Body of pancreas (tissue), 4 donors: ENCODE data around the gene CTBP1. TPM values are rescaled to one million over a fixed set of nuclear protein-coding genes. Genes with fewer than 3 reads are reported as not detected.

Experiments
- ATAC-seq: fragments of 150-250 bp; one replicate; pipeline ENCODE4 v1.9.1; 2016
- DNase-seq, 4 donors: peaks; one replicate each; pipeline ENCODE4 v3.0.0-alpha.2; 2019
- H3K27ac ChIP-seq, 4 donors: fragments of 200-600 bp; sonication (generic); 1 replicate in 3 of 4; 2 replicates in 1 of 4; pipeline versions ENCODE4 v1.5.1 to v1.6.1; 2016 to 2019; ENCODE audit warnings: mild to moderate bottlenecking in 1 of 4, mixed read lengths in 1 of 4, moderate library complexity in 1 of 4
- H3K27me3 ChIP-seq, 2 donors: fragments of 200-600 bp; sonication (generic); one replicate each; pipeline ENCODE4 v1.6.0; 2016; ENCODE audit warnings: mild to moderate bottlenecking in 1 of 2
- H3K36me3 ChIP-seq, 2 donors: fragments of 200-600 bp; sonication (generic); replicated peaks in 1 of 2; 2 replicates each; pipeline ENCODE4 v1.5.1; 2016; ENCODE audit warnings: low read depth in 2 of 2; ENCODE audit not compliant: insufficient read depth in 1 of 2
- H3K4me1 ChIP-seq: fragments of 200-600 bp; sonication (generic); one replicate; pipeline ENCODE4 v1.6.0; 2016
- H3K4me3 ChIP-seq, 2 donors: fragments of 200-600 bp; sonication (generic); 1 replicate in 1 of 2; 2 replicates in 1 of 2; pipeline ENCODE4 v1.5.1; 2016 to 2019
- H3K9me3 ChIP-seq, 3 donors: fragments of 200-600 bp; sonication (generic); 1 replicate in 2 of 3; 2 replicates in 1 of 3; pipeline ENCODE4 v1.5.1; 2016
- CTCF ChIP-seq, 7 experiments: fragments of 450-650 bp in 4 of 7; fragments of 200-600 bp in 3 of 7; sonication (generic) in 3 of 7; IDR thresholded peaks; one replicate each; pipeline ENCODE4 v1.5.1; 2016 to 2019; ENCODE audit warnings: antibody characterized with exemption in 7 of 7
- POLR2A ChIP-seq, 3 donors: fragments of 450-650 bp; IDR thresholded peaks; one replicate each; pipeline ENCODE4 v1.6.1; 2016; ENCODE audit warnings: antibody characterized with exemption in 3 of 3, mild to moderate bottlenecking in 2 of 3
- WGBS, 2 donors: methylation state at CpG; one replicate each; pipeline ENCODE4 v1.1.5; 2017; 5-methylcytosine and 5-hydroxymethylcytosine counted together
- intact Hi-C: fragments of 100-400 bp; cut with DNase I; formaldehyde crosslinking; loops from one replicate; pipeline ENCODE4 v1.15.1; 2023
- total RNA-seq, 2 donors: library from RNA; depleted of rRNA; stranded (reverse); fragments of >200 nt; gene quantifications; one replicate each; pipeline ENCODE4 v1.1.0, GENCODE V29; 2016

The CTBP1 gene
- total RNA-seq, 2 donors from 2014 or later, result 148 to 458 TPM

DNA sequence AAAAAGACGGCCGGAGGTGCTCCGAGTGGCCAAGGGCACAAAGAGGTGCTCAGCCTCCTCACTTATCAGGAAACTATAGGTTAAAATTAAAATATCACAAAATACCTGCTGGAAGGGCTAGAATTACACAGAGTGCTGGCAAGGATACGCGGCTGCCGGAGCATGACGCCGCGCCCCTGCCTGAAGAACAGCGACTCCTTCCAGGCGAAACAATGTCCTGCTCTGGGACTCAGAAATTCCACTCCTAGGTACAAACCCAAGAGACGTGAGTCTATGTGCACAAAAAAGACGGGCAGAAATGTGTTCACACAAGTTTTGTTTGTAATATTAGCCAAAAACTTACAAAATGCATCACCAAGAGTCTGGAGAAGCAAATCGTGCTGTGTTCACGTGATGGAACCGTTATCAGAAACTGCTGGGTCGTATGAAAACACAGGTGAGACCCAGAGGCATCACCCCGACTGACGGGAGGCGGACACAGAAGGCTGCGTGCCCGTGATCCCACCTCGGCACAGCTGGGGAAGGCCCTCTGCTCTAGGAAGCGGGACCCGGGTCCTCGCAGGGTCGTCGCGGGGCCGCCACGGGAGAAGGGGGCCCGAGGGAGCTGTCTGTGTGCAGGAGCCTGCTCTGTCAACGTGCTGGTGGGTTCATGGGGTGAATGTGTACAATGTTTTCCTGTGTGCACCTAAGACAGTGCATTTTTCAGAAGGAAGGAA is 27.6 kb downstream of the CTBP1 start:
- Histone ChIP-seq H3K27me3 (no peaks in the 10 kb centered on the region), H3K9me3 (no peaks in the 10 kb centered on the region), H3K4me3 (no peak overlapping the region), H3K4me1 (no peaks in the 10 kb centered on the region), H3K36me3 (peaks cover 21 to 28% of the 10 kb centered on the region in 2 donors), H3K27ac (no peak overlapping the region)
- DNase-seq, result no peak
- no peak for ATAC-seq
- TF ChIP-seq POLR2A (IDR thresholded peaks at IDR 0.05) (no peak), CTCF (IDR thresholded peaks at IDR 0.05) (no peak)
- WGBS, 2 donors, result 89 to 93% methylated on average over 33 of the region's 33 CpGs
- intact Hi-C loops, result no loop called here

- DNase-seq (no peak), ATAC-seq (no peak)
- intact Hi-C loops, result no loop called here
- WGBS, 2 donors, result 85 to 88% methylated on average over 16 of the region's 16 CpGs
- H3K4me3 ChIP-seq, result no peak overlapping the region
- no peaks in the 10 kb centered on the region for H3K27me3 ChIP-seq
- no peaks in the 10 kb centered on the region for H3K9me3 ChIP-seq
- no peaks in the 10 kb centered on the region for H3K4me1 ChIP-seq
- no peak overlapping the region for H3K27ac ChIP-seq
- TF ChIP-seq POLR2A (IDR thresholded peaks at IDR 0.05) (no peak), CTCF (IDR thresholded peaks at IDR 0.05) (no peak)
- peaks cover 23 to 26% of the 10 kb centered on the region in 2 donors for H3K36me3 ChIP-seq
These were observed 28.4 kb downstream of the CTBP1 start for GRCh38 chr4:1220566-1220965.

- no peak overlapping the region for H3K27ac ChIP-seq
- H3K4me3 ChIP-seq, result no peak overlapping the region
- no peaks in the 10 kb centered on the region for H3K9me3 ChIP-seq
- H3K27me3 ChIP-seq, result no peaks in the 10 kb centered on the region
- no peaks in the 10 kb centered on the region for H3K4me1 ChIP-seq
- intact Hi-C loops, result no loop called here
- peaks cover 21 to 26% of the 10 kb centered on the region in 2 donors for H3K36me3 ChIP-seq
- TF ChIP-seq POLR2A (IDR thresholded peaks at IDR 0.05) (no peak), CTCF (IDR thresholded peaks at IDR 0.05) (no peak)
- 92 to 98% methylated on average over 7 of the region's 7 CpGs for WGBS, 2 donors
- DNase-seq (no peak), ATAC-seq (no peak)
These were observed 29.4 kb downstream of the CTBP1 start for GRCh38 chr4:1219566-1219950.

- TF ChIP-seq POLR2A (IDR thresholded peaks at IDR 0.05) (no peak), CTCF (IDR thresholded peaks at IDR 0.05) (no peak)
- no peaks in the 10 kb centered on the region for H3K4me1 ChIP-seq
- no peaks in the 10 kb centered on the region for H3K9me3 ChIP-seq
- intact Hi-C loops, result no loop called here
- WGBS, 2 donors, result 76 to 89% methylated on average over 21 of the region's 21 CpGs
- H3K27me3 ChIP-seq, result no peaks in the 10 kb centered on the region
- H3K36me3 ChIP-seq, result peaks cover 15 to 22% of the 10 kb centered on the region in 2 donors
- ATAC-seq (no peak), DNase-seq (no peak)
- no peak overlapping the region for H3K27ac ChIP-seq
- no peak overlapping the region for H3K4me3 ChIP-seq
These were observed 30.0 kb downstream of the CTBP1 start for GRCh38 chr4:1218634-1219565.
